HEK293 (cell line): ENCODE data around the gene ARL3.

ENCODE experiments used
- ZBTB21 ChIP-seq: fragments of 450-650 bp; formaldehyde crosslinking; IDR thresholded peaks from 2 replicates; pipeline ENCODE4 v1.5.1; 2017; ENCODE audit warnings: missing biosample characterization, missing genetic modification characterization
- ZNF274 ChIP-seq, 2 experiments: fragments of 200-500 bp in 1 of 2; fragments of 450-650 bp in 1 of 2; sonication (Bioruptor generic) in 1 of 2; formaldehyde crosslinking in 1 of 2; IDR thresholded peaks; 2 replicates each; pipeline versions ENCODE4 v1.5.1 to v1.6.1; 2014 to 2016; ENCODE audit warnings: borderline replicate concordance in 1 of 2, inconsistent platforms in 1 of 2, low read length in 1 of 2, missing biosample characterization in 1 of 2, missing genetic modification characterization in 1 of 2
- TF ChIP-seq, protein P1 (sequence below): fragments of 450-650 bp; formaldehyde crosslinking; IDR thresholded peaks from 2 replicates; pipeline ENCODE4 v1.5.1; 2016; ENCODE audit warnings: missing biosample characterization, missing genetic modification characterization
- TF ChIP-seq, protein P2 (sequence below): fragments of 450-650 bp; formaldehyde crosslinking; IDR thresholded peaks from 2 replicates; pipeline ENCODE4 v1.5.1; 2016; ENCODE audit warnings: missing biosample characterization, missing genetic modification characterization

DNA sequence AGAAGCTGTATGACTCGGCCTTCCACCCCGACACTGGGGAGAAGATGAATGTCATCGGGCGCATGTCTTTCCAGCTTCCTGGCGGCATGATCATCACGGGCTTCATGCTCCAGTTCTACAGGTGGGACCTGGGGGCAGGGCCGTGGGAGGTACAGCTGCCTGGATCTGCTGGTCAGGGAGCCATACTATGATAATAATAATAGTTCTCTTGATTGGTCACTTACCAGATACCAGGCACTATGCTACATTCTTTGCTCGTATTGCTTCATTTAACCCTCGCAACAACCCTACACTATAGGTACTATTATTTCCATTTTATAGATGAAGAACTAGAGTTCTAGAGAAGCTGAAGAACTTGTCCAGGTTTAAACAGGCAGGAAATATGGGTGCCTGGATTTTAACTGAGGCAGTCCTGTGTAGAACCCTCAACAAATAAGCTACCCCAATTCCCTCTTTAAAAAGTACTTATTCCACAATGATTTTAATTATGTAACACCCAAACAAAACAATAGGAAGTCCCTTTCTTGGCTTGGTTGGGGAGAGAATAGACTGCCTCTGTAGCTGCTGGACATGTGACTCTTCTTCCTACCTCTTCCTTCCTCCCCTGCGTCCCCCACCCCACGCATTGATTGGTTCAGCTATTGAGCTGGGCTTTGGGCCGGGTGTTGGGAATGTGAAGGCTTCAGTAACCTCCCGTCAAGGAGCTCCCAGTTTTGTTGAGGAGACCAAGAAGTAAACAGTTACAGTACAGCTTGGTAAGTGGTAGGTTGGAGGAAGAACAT is 13.0 kb upstream of the ARL3 start:
- TF ChIP-seq ZNF274 (IDR thresholded peaks at IDR 0.05; ENCODE audit: low read length) (no peak), ZNF274 (tag by site-specific recombination; IDR thresholded peaks at IDR 0.05; ENCODE audit: borderline replicate concordance) (no peak), ZBTB21 (tag by site-specific recombination) (no peak)
- TF ChIP-seq, protein P1, sequence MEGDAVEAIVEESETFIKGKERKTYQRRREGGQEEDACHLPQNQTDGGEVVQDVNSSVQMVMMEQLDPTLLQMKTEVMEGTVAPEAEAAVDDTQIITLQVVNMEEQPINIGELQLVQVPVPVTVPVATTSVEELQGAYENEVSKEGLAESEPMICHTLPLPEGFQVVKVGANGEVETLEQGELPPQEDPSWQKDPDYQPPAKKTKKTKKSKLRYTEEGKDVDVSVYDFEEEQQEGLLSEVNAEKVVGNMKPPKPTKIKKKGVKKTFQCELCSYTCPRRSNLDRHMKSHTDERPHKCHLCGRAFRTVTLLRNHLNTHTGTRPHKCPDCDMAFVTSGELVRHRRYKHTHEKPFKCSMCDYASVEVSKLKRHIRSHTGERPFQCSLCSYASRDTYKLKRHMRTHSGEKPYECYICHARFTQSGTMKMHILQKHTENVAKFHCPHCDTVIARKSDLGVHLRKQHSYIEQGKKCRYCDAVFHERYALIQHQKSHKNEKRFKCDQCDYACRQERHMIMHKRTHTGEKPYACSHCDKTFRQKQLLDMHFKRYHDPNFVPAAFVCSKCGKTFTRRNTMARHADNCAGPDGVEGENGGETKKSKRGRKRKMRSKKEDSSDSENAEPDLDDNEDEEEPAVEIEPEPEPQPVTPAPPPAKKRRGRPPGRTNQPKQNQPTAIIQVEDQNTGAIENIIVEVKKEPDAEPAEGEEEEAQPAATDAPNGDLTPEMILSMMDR (tag by site-specific recombination) = no peak
- TF ChIP-seq, protein P2, sequence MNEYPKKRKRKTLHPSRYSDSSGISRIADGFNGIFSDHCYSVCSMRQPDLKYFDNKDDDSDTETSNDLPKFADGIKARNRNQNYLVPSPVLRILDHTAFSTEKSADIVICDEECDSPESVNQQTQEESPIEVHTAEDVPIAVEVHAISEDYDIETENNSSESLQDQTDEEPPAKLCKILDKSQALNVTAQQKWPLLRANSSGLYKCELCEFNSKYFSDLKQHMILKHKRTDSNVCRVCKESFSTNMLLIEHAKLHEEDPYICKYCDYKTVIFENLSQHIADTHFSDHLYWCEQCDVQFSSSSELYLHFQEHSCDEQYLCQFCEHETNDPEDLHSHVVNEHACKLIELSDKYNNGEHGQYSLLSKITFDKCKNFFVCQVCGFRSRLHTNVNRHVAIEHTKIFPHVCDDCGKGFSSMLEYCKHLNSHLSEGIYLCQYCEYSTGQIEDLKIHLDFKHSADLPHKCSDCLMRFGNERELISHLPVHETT (tag by site-specific recombination) = no peak
